ENCODE measurements around the gene PODXL2.

DNA sequence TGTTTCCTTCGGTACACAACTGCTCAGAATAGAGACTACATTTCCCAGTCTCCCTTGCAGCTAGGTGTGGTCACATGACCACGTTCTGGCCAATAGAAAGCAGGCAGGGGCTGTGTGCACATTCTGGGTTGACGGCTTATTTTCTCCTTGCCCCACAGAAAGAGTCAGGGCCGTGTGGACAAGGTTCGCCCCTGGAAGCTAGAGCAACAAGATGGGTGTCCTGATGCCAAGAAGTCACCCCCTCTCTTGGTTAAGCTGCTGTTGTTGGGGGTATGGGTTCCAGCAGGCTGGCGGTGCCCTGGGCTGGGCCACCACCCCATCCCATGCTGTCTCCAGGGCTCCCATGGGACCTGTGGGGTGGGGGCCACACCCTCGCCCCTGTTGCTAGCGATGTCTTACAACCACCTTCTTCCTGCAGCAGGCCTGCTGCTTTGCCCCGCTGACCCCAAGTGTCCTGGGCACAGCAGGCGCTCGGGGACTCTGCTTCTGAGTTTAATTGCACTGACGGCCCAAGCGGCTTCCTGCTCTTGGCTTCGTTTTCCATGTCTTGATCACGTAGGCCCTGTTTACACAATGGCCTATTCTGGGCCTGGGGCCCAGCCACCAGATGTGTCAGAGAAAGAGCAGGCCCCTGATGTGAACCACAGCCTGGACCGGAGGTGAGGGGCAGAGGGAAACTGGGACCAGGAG lies 68.7 kb downstream of the PODXL2 start:
- TF ChIP-seq POLR2A (IDR thresholded peaks at IDR 0.05) (no peak), POLR2AphosphoS5 (IDR thresholded peaks at IDR 0.05) (peak; percentile 69 to 86 (median 74)), CTCF (IDR thresholded peaks at IDR 0.05) (no peak)

Measured in transverse colon (tissue), 4 donors.